ENCODE results near the gene PIGK.

Gene PIGK

GRCh38 chr1:77126307-77126706, 92.9 kb downstream of the PIGK start:
- H3K27ac ChIP-seq = peak overlapping the region; percentile 80
- TF ChIP-seq CTCF (conservative IDR thresholded peaks at IDR 0.05) = peak; percentile 79

- no peak for TF ChIP-seq CTCF (conservative IDR thresholded peaks at IDR 0.05)
- no peak overlapping the region for H3K27ac ChIP-seq
These were observed 97.7 kb downstream of the PIGK start for GRCh38 chr1:77121503-77121902.

DNA sequence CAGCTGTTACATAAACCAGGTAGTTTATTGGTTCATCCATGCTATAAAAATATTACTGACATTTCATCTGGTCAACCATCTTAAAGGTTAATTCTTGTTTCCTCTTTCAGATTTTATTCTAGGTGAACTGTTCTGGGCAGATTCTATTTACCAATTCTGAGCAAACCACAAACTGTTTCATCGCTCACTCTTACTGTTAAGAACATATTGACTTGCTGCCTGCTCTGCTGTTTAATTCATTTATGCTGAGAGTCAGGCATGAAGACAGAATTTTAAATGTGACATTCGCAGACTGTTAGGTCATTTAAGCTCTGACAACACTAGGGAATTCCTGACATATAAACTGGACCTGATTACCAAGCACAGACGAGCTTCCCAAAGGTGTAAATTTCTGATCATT, 98.3 kb downstream of the PIGK start:
- no peak overlapping the region for H3K27ac ChIP-seq
- no peak for TF ChIP-seq CTCF (conservative IDR thresholded peaks at IDR 0.05)

- no peak for TF ChIP-seq CTCF (conservative IDR thresholded peaks at IDR 0.05)
These were observed 100.5 kb downstream of the PIGK start for GRCh38 chr1:77118712-77119111.

DNA sequence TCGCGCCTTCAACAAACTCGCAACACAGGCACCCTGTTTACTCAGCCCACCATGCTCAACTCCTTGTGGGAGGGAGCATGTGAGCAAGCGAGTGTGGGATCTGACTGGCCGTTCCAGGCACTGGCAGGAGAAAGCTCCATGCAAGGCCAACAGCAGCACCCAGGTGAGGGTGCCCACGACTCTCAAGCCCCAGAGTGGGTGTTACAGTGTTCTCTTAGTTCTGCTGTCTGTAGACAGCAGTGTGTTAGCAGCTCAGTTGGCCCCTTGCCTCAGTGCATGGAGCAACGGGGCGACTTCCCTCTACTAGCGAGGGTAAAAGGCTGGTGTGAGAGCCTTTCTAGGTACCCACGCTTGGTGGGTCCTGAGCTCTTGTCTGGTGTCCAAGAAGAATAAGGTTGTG, 114.6 kb downstream of the PIGK start:
- no peak overlapping the region for H3K27ac ChIP-seq
- no peak for TF ChIP-seq CTCF (conservative IDR thresholded peaks at IDR 0.05)

More at GRCh38 chr1:77118712-77119111, 100.5 kb downstream of the PIGK start:
- no peak overlapping the region for H3K27ac ChIP-seq

- H3K27ac ChIP-seq = no peak overlapping the region
- no peak for TF ChIP-seq CTCF (conservative IDR thresholded peaks at IDR 0.05)
These were observed 115.7 kb downstream of the PIGK start for GRCh38 chr1:77103486-77103885.

DNA sequence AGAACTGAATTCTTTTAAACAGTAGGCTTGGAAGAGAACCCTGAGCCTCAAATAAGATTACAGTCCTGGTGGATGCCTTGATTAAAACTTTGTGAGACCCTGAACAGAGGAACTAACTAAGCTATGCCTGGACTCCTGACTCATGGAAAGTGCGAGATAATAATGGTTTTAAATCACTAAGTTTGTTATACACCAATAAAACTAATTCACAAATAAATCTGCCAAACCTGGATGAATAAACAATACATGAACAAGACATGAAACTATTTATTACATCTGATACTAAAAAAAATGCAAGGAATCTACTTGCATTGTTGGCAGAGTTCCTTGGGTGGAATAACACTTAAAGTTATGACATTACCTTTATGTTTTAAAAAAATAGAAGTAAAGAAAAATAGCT, 118.4 kb downstream of the PIGK start:
- no peak for TF ChIP-seq CTCF (conservative IDR thresholded peaks at IDR 0.05)
- no peak overlapping the region for H3K27ac ChIP-seq
